GM12801 (cell line): Measurements from ENCODE around the gene LRP4.

Source experiments
- CTCF ChIP-seq: IDR thresholded peaks from one replicate; pipeline ENCODE4 v1.5.1; 2011; ENCODE audit warnings: control low read depth; ENCODE audit not compliant: insufficient read length; ENCODE audit errors: extremely low read depth

LRP4 gene

GRCh38 chr11:46827995-46828394, 90.4 kb downstream of the LRP4 start:
- TF ChIP-seq CTCF: no peak

- no peak for TF ChIP-seq CTCF
These were observed 91.9 kb downstream of the LRP4 start for GRCh38 chr11:46826310-46827044.

GRCh38 chr11:46808799-46809431, 109.4 kb downstream of the LRP4 start:
- TF ChIP-seq CTCF: no peak
